ENCODE data around the gene HHATL. TPM values are rescaled to one million over a fixed set of nuclear protein-coding genes. Genes with fewer than 3 reads are reported as not detected.

Gene HHATL
- total RNA-seq, 3 donors from 2014 or later (not counting 1 experiment from before 2014, with no cell fraction given) = not detected

GRCh38 chr3:42667523-42668412 lies 34.8 kb downstream of the HHATL start:
- Histone ChIP-seq H3K4me3 (ENCODE audit: low read length) (no peak overlapping the region), H3K36me3 (ENCODE audit: control insufficient read depth, insufficient read depth, low read length) (no peaks in the 10 kb centered on the region), H3K4me1 (ENCODE audit: control insufficient read depth, insufficient read depth, low read length) (no peaks in the 10 kb centered on the region), H3K27ac (ENCODE audit: low read length) (no peak overlapping the region), H3K9me3 (ENCODE audit: control insufficient read depth, insufficient read depth, low read length) (no peaks in the 10 kb centered on the region), H3K27me3 (ENCODE audit: control insufficient read depth, insufficient read depth, low read length) (no peaks in the 10 kb centered on the region)
- no peaks in the 10 kb centered on the region for H3K4me1 Mint-ChIP-seq
- no peak overlapping the region for H3K4me3 Mint-ChIP-seq
- ATAC-seq (no peak), DNase-seq (no peak)
- 72% methylated on average over 8 of the region's 8 CpGs for WGBS (ENCODE audit: insufficient coverage)
- no peak overlapping the region for H3K27ac Mint-ChIP-seq
- intact Hi-C loops (cut with micrococcal nuclease) = no loop called here
- TF ChIP-seq CTCF (IDR thresholded peaks at IDR 0.05) = no peak
- H3K36me3 Mint-ChIP-seq = no peaks in the 10 kb centered on the region
- H3K9me3 Mint-ChIP-seq = no peaks in the 10 kb centered on the region
- peaks cover 0 to 3% of the 10 kb centered on the region in 2 donors for H3K27me3 Mint-ChIP-seq (ENCODE audit: low read depth in 2 of 2)

- H3K4me3 Mint-ChIP-seq = no peak overlapping the region
- intact Hi-C loops (cut with micrococcal nuclease) = no loop called here
- H3K36me3 Mint-ChIP-seq = no peaks in the 10 kb centered on the region
- H3K9me3 ChIP-seq (ENCODE audit: control insufficient read depth, insufficient read depth, low read length) = no peaks in the 10 kb centered on the region
- H3K4me1 ChIP-seq (ENCODE audit: control insufficient read depth, insufficient read depth, low read length) = no peaks in the 10 kb centered on the region
- WGBS (ENCODE audit: insufficient coverage) = 76% methylated on average over 7 of the region's 7 CpGs
- H3K4me3 ChIP-seq (ENCODE audit: low read length) = no peak overlapping the region
- TF ChIP-seq CTCF (IDR thresholded peaks at IDR 0.05) = no peak
- H3K36me3 ChIP-seq (ENCODE audit: control insufficient read depth, insufficient read depth, low read length) = no peaks in the 10 kb centered on the region
- no peaks in the 10 kb centered on the region for H3K9me3 Mint-ChIP-seq
- H3K4me1 Mint-ChIP-seq = no peaks in the 10 kb centered on the region
- peaks cover 0 to 3% of the 10 kb centered on the region in 2 donors for H3K27me3 Mint-ChIP-seq (ENCODE audit: low read depth in 2 of 2)
- H3K27ac ChIP-seq (ENCODE audit: low read length) = no peak overlapping the region
- no peak overlapping the region for H3K27ac Mint-ChIP-seq
- ATAC-seq (no peak), DNase-seq (no peak)
- no peaks in the 10 kb centered on the region for H3K27me3 ChIP-seq (ENCODE audit: control insufficient read depth, insufficient read depth, low read length)
Measured at GRCh38 chr3:42667096-42667522, 35.5 kb downstream of the HHATL start.

- H3K4me1 Mint-ChIP-seq = no peaks in the 10 kb centered on the region
Measured at GRCh38 chr3:42666577-42666998, 36.0 kb downstream of the HHATL start.

More at GRCh38 chr3:42666577-42666998, 36.0 kb downstream of the HHATL start:
- H3K4me3 Mint-ChIP-seq = no peak overlapping the region
- H3K4me3 ChIP-seq (ENCODE audit: low read length) = no peak overlapping the region
- no peaks in the 10 kb centered on the region for H3K4me1 ChIP-seq (ENCODE audit: control insufficient read depth, insufficient read depth, low read length)
- no peaks in the 10 kb centered on the region for H3K9me3 ChIP-seq (ENCODE audit: control insufficient read depth, insufficient read depth, low read length)
- no peaks in the 10 kb centered on the region for H3K27me3 ChIP-seq (ENCODE audit: control insufficient read depth, insufficient read depth, low read length)
- H3K27ac ChIP-seq (ENCODE audit: low read length) = no peak overlapping the region
- no peak overlapping the region for H3K27ac Mint-ChIP-seq
- no peaks in the 10 kb centered on the region for H3K9me3 Mint-ChIP-seq
- no peak for ATAC-seq
- intact Hi-C loops (cut with micrococcal nuclease) = no loop called here
- WGBS (ENCODE audit: insufficient coverage) = 80% methylated on average over 4 of the region's 4 CpGs
- peaks cover 0 to under 1% of the 10 kb centered on the region in 2 donors for H3K27me3 Mint-ChIP-seq (ENCODE audit: low read depth in 2 of 2)
- DNase-seq = no peak
- H3K36me3 ChIP-seq (ENCODE audit: control insufficient read depth, insufficient read depth, low read length) = no peaks in the 10 kb centered on the region
- no peak for TF ChIP-seq CTCF (IDR thresholded peaks at IDR 0.05)
- no peaks in the 10 kb centered on the region for H3K36me3 Mint-ChIP-seq
